ENCODE results near the gene G3BP2. TPM values are rescaled to one million over a fixed set of nuclear protein-coding genes. Genes with fewer than 3 reads are reported as not detected.
A peak's percentile ranks its signal among the peaks of the same experiment; 100 is the strongest.

G3BP2 gene
- total and polyA plus RNA-seq, 11 donors = 13.0 to 126 (median 82.0) TPM

DNA sequence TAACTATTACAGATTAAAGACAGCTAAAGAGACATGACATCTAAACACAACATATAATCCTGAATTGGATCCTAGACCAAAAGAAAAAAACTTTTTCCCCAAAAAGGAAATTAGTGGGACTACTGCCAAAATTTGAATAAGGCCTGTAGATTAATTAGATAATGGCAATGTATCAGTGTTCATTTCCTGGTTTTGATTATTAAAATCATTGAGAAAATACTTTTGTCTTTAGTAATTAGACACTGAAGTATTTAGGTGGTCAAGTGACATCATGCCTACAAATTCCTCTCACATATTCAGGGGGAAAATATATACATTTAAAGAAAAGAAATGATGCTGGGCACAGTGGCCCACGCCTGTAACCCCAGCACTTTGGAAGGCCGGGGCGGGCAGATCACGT, 40.8 kb upstream of the G3BP2 start:
- no peak for DNase-seq
- no peak overlapping the region for H3K4me3 ChIP-seq
- WGBS, 4 donors = 95 to 96% (median 96%) methylated on average over 4 of the region's 4 CpGs
- ATAC-seq = no peak
- intact Hi-C loops (cut with DNase I) = no loop called here
- H3K27ac ChIP-seq = peak overlapping the region in 1 of 12 donors; percentile 32
- no peaks in the 10 kb centered on the region for H3K27me3 ChIP-seq
- no peak for TF ChIP-seq POLR2A (IDR thresholded peaks at IDR 0.05)
- TF ChIP-seq CTCF (IDR thresholded peaks at IDR 0.05) = no peak
- peaks cover 0 to 7% (median 0%) of the 10 kb centered on the region in 9 donors for H3K36me3 ChIP-seq
- no peaks in the 10 kb centered on the region for H3K9me3 ChIP-seq
- peaks cover 0 to 30% (median 11%) of the 10 kb centered on the region in 12 donors for H3K4me1 ChIP-seq

- H3K27ac ChIP-seq = no peak overlapping the region
- no peak for DNase-seq
- 39 to 60% (median 50%) methylated on average over 4 of the region's 4 CpGs for WGBS, 4 donors
- no peak overlapping the region for H3K4me3 ChIP-seq
- ATAC-seq = peak in 2 of 4 donors; percentile 16 to 41
- no peaks in the 10 kb centered on the region for H3K36me3 ChIP-seq
- intact Hi-C loops (cut with DNase I) = no loop called here
- H3K4me1 ChIP-seq = peaks cover 0 to 27% (median 7%) of the 10 kb centered on the region in 12 donors
- H3K27me3 ChIP-seq = no peaks in the 10 kb centered on the region
- TF ChIP-seq CTCF (IDR thresholded peaks at IDR 0.05) = no peak
- no peak for TF ChIP-seq POLR2A (IDR thresholded peaks at IDR 0.05)
- H3K9me3 ChIP-seq = no peaks in the 10 kb centered on the region
Measured at GRCh38 chr4:75710246-75710645, 37.0 kb upstream of the G3BP2 start.

- no peak for ATAC-seq
- WGBS, 4 donors = 89 to 97% (median 93%) methylated on average over 3 of the region's 3 CpGs
- TF ChIP-seq CTCF (IDR thresholded peaks at IDR 0.05) (peak in 5 of 12 donors; percentile 16 to 43 (median 27)), POLR2A (IDR thresholded peaks at IDR 0.05) (no peak)
Measured at GRCh38 chr4:75708218-75708691, 35.0 kb upstream of the G3BP2 start.

GRCh38 chr4:75705198-75705977, 32.2 kb upstream of the G3BP2 start:
- DNase-seq = no peak
- no peak for ATAC-seq
- 94 to 99% (median 97%) methylated on average over 6 of the region's 6 CpGs for WGBS, 4 donors
- no peaks in the 10 kb centered on the region for H3K27me3 ChIP-seq
- no peak overlapping the region for H3K4me3 ChIP-seq
- peaks cover 0 to 12% (median 0%) of the 10 kb centered on the region in 12 donors for H3K4me1 ChIP-seq
- intact Hi-C loops (cut with DNase I) = no loop called here
- no peaks in the 10 kb centered on the region for H3K9me3 ChIP-seq
- H3K36me3 ChIP-seq = no peaks in the 10 kb centered on the region
- no peak overlapping the region for H3K27ac ChIP-seq
- no peak for TF ChIP-seq CTCF (IDR thresholded peaks at IDR 0.05)
- TF ChIP-seq POLR2A (IDR thresholded peaks at IDR 0.05) = no peak

More at GRCh38 chr4:75708218-75708691, 35.0 kb upstream of the G3BP2 start:
- H3K4me1 ChIP-seq = peaks cover 0 to 14% (median 0%) of the 10 kb centered on the region in 12 donors
- DNase-seq = no peak
- H3K36me3 ChIP-seq = no peaks in the 10 kb centered on the region
- no peak overlapping the region for H3K4me3 ChIP-seq
- no peaks in the 10 kb centered on the region for H3K27me3 ChIP-seq
- intact Hi-C loops (cut with DNase I) = no loop called here
- no peaks in the 10 kb centered on the region for H3K9me3 ChIP-seq
- H3K27ac ChIP-seq = no peak overlapping the region

All from heart left ventricle (tissue), 16 donors.